Prostate gland (tissue), 2 donors: Measurements from ENCODE around the gene UBN1. TPM values are rescaled to one million over a fixed set of nuclear protein-coding genes. Genes with fewer than 3 reads are reported as not detected.

ENCODE experiments used
- DNase-seq: peaks from one replicate; pipeline ENCODE4 v3.0.0-alpha.2; 2019; ENCODE audit warnings: low spot score
- H3K27ac ChIP-seq, 2 donors: fragments of 200-600 bp; sonication (generic); 2 replicates each; pipeline ENCODE4 v1.5.1; 2017 to 2019
- H3K27me3 ChIP-seq: fragments of 200-600 bp; sonication (generic); replicated peaks from 2 replicates; pipeline ENCODE4 v1.5.1; 2019; ENCODE audit not compliant: insufficient read depth
- H3K36me3 ChIP-seq, 2 donors: fragments of 200-600 bp; sonication (generic); 1 replicate in 1 of 2; 2 replicates in 1 of 2; pipeline versions ENCODE4 v1.5.1 to v1.8.1; 2017 to 2019
- H3K4me1 ChIP-seq: fragments of 200-600 bp; sonication (generic); replicated peaks from 2 replicates; pipeline ENCODE4 v1.5.1; 2019
- H3K4me3 ChIP-seq, 2 donors: fragments of 200-600 bp; sonication (generic); 2 replicates each; pipeline ENCODE4 v1.5.1; 2017 to 2019
- H3K9me3 ChIP-seq: fragments of 200-600 bp; sonication (generic); 2 replicates; pipeline ENCODE4 v1.5.1; 2017
- CTCF ChIP-seq, 4 experiments: fragments of 200-600 bp in 2 of 4; fragments of 450-650 bp in 2 of 4; sonication (generic) in 2 of 4; IDR thresholded peaks; 1 replicate in 3 of 4; 2 replicates in 1 of 4; pipeline ENCODE4 v1.5.1; 2016 to 2019; ENCODE audit warnings: antibody characterized with exemption in 4 of 4, mild to moderate bottlenecking in 2 of 4, moderate library complexity in 2 of 4
- POLR2A ChIP-seq: fragments of 450-650 bp; IDR thresholded peaks from one replicate; pipeline ENCODE4 v1.6.1; 2016; ENCODE audit warnings: antibody characterized with exemption, mild to moderate bottlenecking
- POLR2AphosphoS5 ChIP-seq: sonication (generic); formaldehyde crosslinking; IDR thresholded peaks from one replicate; pipeline ENCODE4 v1.6.1; 2017; ENCODE audit warnings: antibody characterized with exemption
- WGBS: methylation state at CpG from one replicate; pipeline ENCODE4 v1.1.5; 2018; 5-methylcytosine and 5-hydroxymethylcytosine counted together
- intact Hi-C: fragments of 100-400 bp; cut with DNase I; formaldehyde crosslinking; loops from one replicate; pipeline ENCODE4 v1.14.2; 2022
- total RNA-seq, 2 donors: library from RNA; depleted of rRNA; stranded (reverse); fragments of >200 nt; gene quantifications; one replicate each; pipeline ENCODE4 v1.1.0, GENCODE V29; 2016

The UBN1 gene
- total RNA-seq, 2 donors from 2014 or later, result 28.2 to 56.9 TPM

- peak; percentile 78 for TF ChIP-seq POLR2AphosphoS5
- no peak for TF ChIP-seq POLR2A
- no peak for TF ChIP-seq CTCF (IDR thresholded peaks at IDR 0.05)
- Histone ChIP-seq H3K9me3 (no peaks in the 10 kb centered on the region), H3K36me3 (no peaks in the 10 kb centered on the region), H3K4me1 (peaks cover 6% of the 10 kb centered on the region), H3K27ac (peak overlapping the region; percentile 55 to 62), H3K27me3 (no peaks in the 10 kb centered on the region), H3K4me3 (no peak overlapping the region)
- DNase-seq, result peak; percentile 73
- WGBS, result 45% methylated on average over 12 of the region's 12 CpGs
- intact Hi-C loops, result no loop called here
These were observed 77.5 kb downstream of the UBN1 start for GRCh38 chr16:4924593-4925292.

- 66% methylated on average over 5 of the region's 5 CpGs for WGBS
- H3K27ac ChIP-seq, result peak overlapping the region; percentile 48 to 55
- H3K4me1 ChIP-seq, result peaks cover 6% of the 10 kb centered on the region
- intact Hi-C loops, result no loop called here
- H3K36me3 ChIP-seq, result no peaks in the 10 kb centered on the region
- no peaks in the 10 kb centered on the region for H3K9me3 ChIP-seq
- no peaks in the 10 kb centered on the region for H3K27me3 ChIP-seq
- TF ChIP-seq POLR2A (no peak), CTCF (IDR thresholded peaks at IDR 0.05) (no peak), POLR2AphosphoS5 (no peak)
- H3K4me3 ChIP-seq, result no peak overlapping the region
- DNase-seq, result no peak
These were observed 78.0 kb downstream of the UBN1 start for GRCh38 chr16:4925293-4925607.

GRCh38 chr16:4925791-4926190 is 78.5 kb downstream of the UBN1 start:
- peak overlapping the region; percentile 48 to 55 for H3K27ac ChIP-seq
- no peak overlapping the region for H3K4me3 ChIP-seq
- H3K27me3 ChIP-seq, result no peaks in the 10 kb centered on the region
- H3K4me1 ChIP-seq, result peaks cover 6% of the 10 kb centered on the region
- H3K36me3 ChIP-seq, result no peaks in the 10 kb centered on the region
- no peaks in the 10 kb centered on the region for H3K9me3 ChIP-seq
- no peak for DNase-seq
- intact Hi-C loops, result no loop called here
- TF ChIP-seq POLR2AphosphoS5 (no peak), CTCF (IDR thresholded peaks at IDR 0.05) (no peak), POLR2A (no peak)
- WGBS, result 85% methylated on average over 5 of the region's 5 CpGs

GRCh38 chr16:4926928-4927327 is 79.6 kb downstream of the UBN1 start:
- Histone ChIP-seq H3K27me3 (no peaks in the 10 kb centered on the region), H3K4me3 (no peak overlapping the region), H3K4me1 (peaks cover 6% of the 10 kb centered on the region), H3K27ac (no peak overlapping the region), H3K36me3 (no peaks in the 10 kb centered on the region), H3K9me3 (no peaks in the 10 kb centered on the region)
- intact Hi-C loops, result no loop called here
- DNase-seq, result no peak
- TF ChIP-seq CTCF (IDR thresholded peaks at IDR 0.05) (no peak), POLR2AphosphoS5 (no peak), POLR2A (no peak)
- 96% methylated on average over 2 of the region's 2 CpGs for WGBS

GRCh38 chr16:4927661-4928060 is 80.4 kb downstream of the UBN1 start:
- Histone ChIP-seq H3K27ac (no peak overlapping the region), H3K9me3 (no peaks in the 10 kb centered on the region), H3K27me3 (no peaks in the 10 kb centered on the region), H3K4me3 (no peak overlapping the region), H3K36me3 (no peaks in the 10 kb centered on the region), H3K4me1 (peaks cover 2% of the 10 kb centered on the region)
- TF ChIP-seq CTCF (IDR thresholded peaks at IDR 0.05) (no peak), POLR2AphosphoS5 (no peak), POLR2A (no peak)
- no peak for DNase-seq
- intact Hi-C loops, result no loop called here
- WGBS, result 61% methylated on average over 2 of the region's 2 CpGs
